ENCODE measurements around the gene BAIAP2L1.

DNA sequence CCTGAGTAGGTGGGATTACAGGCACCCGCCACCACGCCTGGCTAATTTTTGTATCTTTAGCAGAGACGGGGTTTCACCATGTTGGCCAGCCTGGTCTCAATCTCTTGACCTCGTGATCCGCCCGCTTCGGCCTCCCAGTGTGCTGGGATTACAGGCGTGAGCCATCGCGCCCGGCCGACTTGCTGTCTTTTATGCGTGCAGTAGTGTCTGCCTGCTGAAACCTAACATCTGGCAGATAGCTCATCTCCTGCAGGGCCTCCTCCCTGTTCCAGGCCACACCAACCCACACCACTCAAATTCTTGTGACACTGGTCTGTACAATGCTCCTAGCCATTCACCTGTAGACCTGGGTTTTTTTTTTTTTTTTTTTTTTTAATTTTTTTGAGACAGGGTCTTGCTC lies 41.5 kb downstream of the BAIAP2L1 start:
- TF ChIP-seq, protein P1, sequence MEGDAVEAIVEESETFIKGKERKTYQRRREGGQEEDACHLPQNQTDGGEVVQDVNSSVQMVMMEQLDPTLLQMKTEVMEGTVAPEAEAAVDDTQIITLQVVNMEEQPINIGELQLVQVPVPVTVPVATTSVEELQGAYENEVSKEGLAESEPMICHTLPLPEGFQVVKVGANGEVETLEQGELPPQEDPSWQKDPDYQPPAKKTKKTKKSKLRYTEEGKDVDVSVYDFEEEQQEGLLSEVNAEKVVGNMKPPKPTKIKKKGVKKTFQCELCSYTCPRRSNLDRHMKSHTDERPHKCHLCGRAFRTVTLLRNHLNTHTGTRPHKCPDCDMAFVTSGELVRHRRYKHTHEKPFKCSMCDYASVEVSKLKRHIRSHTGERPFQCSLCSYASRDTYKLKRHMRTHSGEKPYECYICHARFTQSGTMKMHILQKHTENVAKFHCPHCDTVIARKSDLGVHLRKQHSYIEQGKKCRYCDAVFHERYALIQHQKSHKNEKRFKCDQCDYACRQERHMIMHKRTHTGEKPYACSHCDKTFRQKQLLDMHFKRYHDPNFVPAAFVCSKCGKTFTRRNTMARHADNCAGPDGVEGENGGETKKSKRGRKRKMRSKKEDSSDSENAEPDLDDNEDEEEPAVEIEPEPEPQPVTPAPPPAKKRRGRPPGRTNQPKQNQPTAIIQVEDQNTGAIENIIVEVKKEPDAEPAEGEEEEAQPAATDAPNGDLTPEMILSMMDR (IDR thresholded peaks at IDR 0.05), result no peak
- no peak for TF ChIP-seq POLR2A (IDR thresholded peaks at IDR 0.05)
